Esophagus squamous epithelium (tissue), 5 donors: ENCODE data around the gene RSBN1L. TPM values are rescaled to one million over a fixed set of nuclear protein-coding genes. Genes with fewer than 3 reads are reported as not detected.

Experiments
- DNase-seq: peaks from one replicate; lab custom pipeline; 2025; lab: John Stamatoyannopoulos, UW
- H3K27ac ChIP-seq, 4 donors: fragments of 200-600 bp; sonication (generic); one replicate each; pipeline ENCODE4 v1.5.1; 2016 to 2019; ENCODE audit warnings: mild to moderate bottlenecking in 1 of 4
- H3K27me3 ChIP-seq, 4 donors: fragments of 200-600 bp; sonication (generic); 1 replicate in 3 of 4; 2 replicates in 1 of 4; pipeline versions ENCODE4 v1.5.1 to v1.6.0; 2017 to 2021; ENCODE audit warnings: antibody characterized with exemption in 1 of 4
- H3K36me3 ChIP-seq, 3 donors: fragments of 200-600 bp; sonication (generic); one replicate each; pipeline ENCODE4 v1.5.1; 2016 to 2019
- H3K4me1 ChIP-seq, 3 donors: fragments of 200-600 bp; sonication (generic); one replicate each; pipeline ENCODE4 v1.5.1; 2017 to 2019
- H3K4me3 ChIP-seq, 4 donors: fragments of 200-600 bp; sonication (generic); 1 replicate in 3 of 4; 2 replicates in 1 of 4; pipeline ENCODE4 v1.5.1; 2016 to 2019; ENCODE audit warnings: mild to moderate bottlenecking in 2 of 4, moderate library complexity in 1 of 4
- H3K9me3 ChIP-seq, 3 donors: fragments of 200-600 bp; sonication (generic); one replicate each; pipeline ENCODE4 v1.5.1; 2016 to 2019
- POLR2A ChIP-seq, 4 donors: fragments of 450-650 bp; IDR thresholded peaks; one replicate each; pipeline ENCODE4 v1.6.1; 2017; ENCODE audit warnings: antibody characterized with exemption in 4 of 4, mild to moderate bottlenecking in 4 of 4, moderate library complexity in 3 of 4
- WGBS, 2 donors: methylation state at CpG; one replicate each; pipeline ENCODE4 v1.1.5; 2018; 5-methylcytosine and 5-hydroxymethylcytosine counted together
- intact Hi-C: fragments of 100-400 bp; cut with DNase I; formaldehyde crosslinking; loops from one replicate; pipeline ENCODE4 v1.15.0; 2022
- total RNA-seq, 4 donors: library from RNA; depleted of rRNA; stranded (reverse); fragments of >200 nt; gene quantifications; one replicate each; pipeline ENCODE4 v1.1.0, GENCODE V29; 2016
- TF ChIP-seq, protein P1 (sequence below), 6 experiments: fragments of 450-650 bp in 4 of 6; fragments of 200-600 bp in 2 of 6; sonication (generic) in 2 of 6; IDR thresholded peaks; one replicate each; pipeline ENCODE4 v1.5.1; 2016 to 2019; ENCODE audit warnings: antibody characterized with exemption in 6 of 6, mild to moderate bottlenecking in 4 of 6, moderate library complexity in 4 of 6
- donor health status: DM: yes; HTN: yes; CAD: no.

The RSBN1L gene
- total RNA-seq, 4 donors from 2014 or later: 10.8 to 22.9 (median 14.1) TPM

DNA sequence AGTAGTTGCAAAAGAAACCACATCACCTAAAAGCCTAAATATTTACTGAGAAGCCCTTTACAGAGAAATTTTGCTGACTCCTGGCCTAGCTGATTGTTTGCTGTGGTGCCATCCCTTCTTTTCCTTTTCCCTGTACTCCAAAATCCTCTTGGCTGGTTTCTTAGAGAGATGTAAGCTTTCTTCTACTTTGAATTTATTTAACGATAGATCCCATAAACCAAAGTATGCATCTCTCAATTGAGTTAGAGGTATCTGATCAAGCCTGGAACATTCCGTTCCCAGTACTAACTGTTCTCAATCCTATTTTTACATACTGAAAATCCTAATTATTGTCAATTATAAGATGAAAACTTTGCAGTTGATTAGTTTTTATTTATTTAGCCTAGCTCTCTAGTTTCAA lies 95.7 kb downstream of the RSBN1L start:
- Histone ChIP-seq H3K4me1 (peaks cover 0 to 21% (median 8%) of the 10 kb centered on the region in 3 donors), H3K36me3 (peaks cover 0 to 19% (median 0%) of the 10 kb centered on the region in 3 donors), H3K9me3 (no peaks in the 10 kb centered on the region), H3K27ac (peak overlapping the region in 1 of 4 donors; percentile 7), H3K27me3 (no peaks in the 10 kb centered on the region), H3K4me3 (no peak overlapping the region)
- WGBS, 2 donors: 89% methylated on average over 2 of the region's 2 CpGs
- DNase-seq: no peak
- intact Hi-C loops: no loop called here
- TF ChIP-seq, protein P1, sequence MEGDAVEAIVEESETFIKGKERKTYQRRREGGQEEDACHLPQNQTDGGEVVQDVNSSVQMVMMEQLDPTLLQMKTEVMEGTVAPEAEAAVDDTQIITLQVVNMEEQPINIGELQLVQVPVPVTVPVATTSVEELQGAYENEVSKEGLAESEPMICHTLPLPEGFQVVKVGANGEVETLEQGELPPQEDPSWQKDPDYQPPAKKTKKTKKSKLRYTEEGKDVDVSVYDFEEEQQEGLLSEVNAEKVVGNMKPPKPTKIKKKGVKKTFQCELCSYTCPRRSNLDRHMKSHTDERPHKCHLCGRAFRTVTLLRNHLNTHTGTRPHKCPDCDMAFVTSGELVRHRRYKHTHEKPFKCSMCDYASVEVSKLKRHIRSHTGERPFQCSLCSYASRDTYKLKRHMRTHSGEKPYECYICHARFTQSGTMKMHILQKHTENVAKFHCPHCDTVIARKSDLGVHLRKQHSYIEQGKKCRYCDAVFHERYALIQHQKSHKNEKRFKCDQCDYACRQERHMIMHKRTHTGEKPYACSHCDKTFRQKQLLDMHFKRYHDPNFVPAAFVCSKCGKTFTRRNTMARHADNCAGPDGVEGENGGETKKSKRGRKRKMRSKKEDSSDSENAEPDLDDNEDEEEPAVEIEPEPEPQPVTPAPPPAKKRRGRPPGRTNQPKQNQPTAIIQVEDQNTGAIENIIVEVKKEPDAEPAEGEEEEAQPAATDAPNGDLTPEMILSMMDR (IDR thresholded peaks at IDR 0.05): no peak
- no peak for TF ChIP-seq POLR2A (IDR thresholded peaks at IDR 0.05)

DNA sequence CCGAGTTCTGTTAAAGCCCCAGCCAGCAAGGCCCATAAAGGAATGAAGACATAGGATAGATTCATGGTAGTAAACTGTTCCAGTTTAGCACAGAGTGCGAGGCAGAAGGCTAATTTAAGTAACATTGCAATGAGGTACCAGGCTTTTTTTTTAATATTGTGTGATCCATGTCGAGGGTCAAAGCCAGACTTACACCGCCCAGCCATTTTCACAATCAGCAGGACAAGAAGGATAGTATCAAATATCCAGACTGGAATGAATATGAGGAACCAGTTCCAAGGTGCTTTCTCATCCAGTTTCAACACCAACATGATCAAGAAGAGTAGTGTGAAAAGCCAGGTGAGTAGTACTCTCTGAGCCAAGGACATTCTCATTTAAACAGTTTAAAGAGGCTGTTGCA lies 97.7 kb downstream of the RSBN1L start:
- WGBS, 2 donors: 89 to 95% methylated on average over 4 of the region's 4 CpGs
- Histone ChIP-seq H3K27me3 (no peaks in the 10 kb centered on the region), H3K4me3 (no peak overlapping the region), H3K9me3 (no peaks in the 10 kb centered on the region), H3K36me3 (peaks cover 0 to 19% (median 0%) of the 10 kb centered on the region in 3 donors), H3K27ac (no peak overlapping the region), H3K4me1 (peaks cover 2 to 30% (median 11%) of the 10 kb centered on the region in 3 donors)
- intact Hi-C loops: no loop called here
- no peak for DNase-seq
- TF ChIP-seq, protein P1 (IDR thresholded peaks at IDR 0.05): no peak
- no peak for TF ChIP-seq POLR2A (IDR thresholded peaks at IDR 0.05)

DNA sequence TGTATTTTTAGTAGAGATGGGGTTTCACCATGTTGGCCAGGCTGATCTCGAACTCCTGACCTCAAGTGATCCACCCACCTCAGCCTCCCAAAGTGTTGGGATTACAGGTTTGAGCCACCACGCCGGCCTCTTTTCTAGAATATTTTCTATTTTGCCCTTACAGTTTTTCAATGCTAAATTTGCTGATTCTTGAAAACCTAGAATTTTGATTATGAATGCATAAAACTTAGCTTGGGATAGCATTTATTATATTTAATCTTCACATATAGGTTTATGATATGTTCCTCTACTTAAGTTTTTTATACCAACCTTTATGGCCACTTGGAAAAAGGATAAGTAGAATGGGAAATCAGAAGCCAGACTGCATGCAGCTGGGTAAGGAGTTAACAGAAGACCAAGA lies 99.8 kb downstream of the RSBN1L start:
- Histone ChIP-seq H3K4me3 (no peak overlapping the region), H3K9me3 (no peaks in the 10 kb centered on the region), H3K27me3 (no peaks in the 10 kb centered on the region), H3K27ac (no peak overlapping the region), H3K4me1 (peaks cover 2 to 48% (median 17%) of the 10 kb centered on the region in 3 donors), H3K36me3 (peaks cover 0 to 19% (median 0%) of the 10 kb centered on the region in 3 donors)
- no peak for DNase-seq
- intact Hi-C loops: no loop called here
- WGBS, 2 donors: 83 to 98% methylated on average over 3 of the region's 3 CpGs
- TF ChIP-seq POLR2A (IDR thresholded peaks at IDR 0.05): no peak
- TF ChIP-seq, protein P1 (IDR thresholded peaks at IDR 0.05): no peak

DNA sequence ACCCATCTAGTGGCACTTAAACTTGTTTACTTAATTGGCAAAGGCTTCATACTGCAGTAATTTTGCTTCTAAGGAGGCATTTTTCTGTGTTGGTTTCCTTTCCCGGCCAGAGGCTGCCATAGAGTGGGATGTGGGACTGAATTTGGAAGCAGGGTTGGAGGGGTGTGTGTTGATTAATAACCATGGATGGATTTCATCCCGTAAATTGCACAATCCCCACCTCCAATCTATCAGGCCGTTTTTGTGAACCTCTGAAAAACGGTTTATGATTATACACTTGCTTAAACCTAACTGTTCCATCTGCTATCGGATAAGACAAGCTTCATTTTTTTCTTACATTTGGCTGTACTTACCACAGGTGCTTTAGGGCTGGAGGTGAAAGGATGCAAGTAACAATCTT lies 100.7 kb downstream of the RSBN1L start:
- Histone ChIP-seq H3K27ac (peak overlapping the region in 2 of 4 donors; percentile 95 to 96), H3K36me3 (peaks cover 0 to 19% (median 0%) of the 10 kb centered on the region in 3 donors), H3K4me3 (peak overlapping the region; percentile 66 to 96 (median 87)), H3K9me3 (no peaks in the 10 kb centered on the region), H3K4me1 (peaks cover 2 to 54% (median 17%) of the 10 kb centered on the region in 3 donors), H3K27me3 (no peaks in the 10 kb centered on the region)
- DNase-seq: no peak
- 19 to 24% methylated on average over 5 of the region's 5 CpGs for WGBS, 2 donors
- intact Hi-C loops: no loop called here
- no peak for TF ChIP-seq POLR2A (IDR thresholded peaks at IDR 0.05)
- TF ChIP-seq, protein P1 (IDR thresholded peaks at IDR 0.05): no peak

DNA sequence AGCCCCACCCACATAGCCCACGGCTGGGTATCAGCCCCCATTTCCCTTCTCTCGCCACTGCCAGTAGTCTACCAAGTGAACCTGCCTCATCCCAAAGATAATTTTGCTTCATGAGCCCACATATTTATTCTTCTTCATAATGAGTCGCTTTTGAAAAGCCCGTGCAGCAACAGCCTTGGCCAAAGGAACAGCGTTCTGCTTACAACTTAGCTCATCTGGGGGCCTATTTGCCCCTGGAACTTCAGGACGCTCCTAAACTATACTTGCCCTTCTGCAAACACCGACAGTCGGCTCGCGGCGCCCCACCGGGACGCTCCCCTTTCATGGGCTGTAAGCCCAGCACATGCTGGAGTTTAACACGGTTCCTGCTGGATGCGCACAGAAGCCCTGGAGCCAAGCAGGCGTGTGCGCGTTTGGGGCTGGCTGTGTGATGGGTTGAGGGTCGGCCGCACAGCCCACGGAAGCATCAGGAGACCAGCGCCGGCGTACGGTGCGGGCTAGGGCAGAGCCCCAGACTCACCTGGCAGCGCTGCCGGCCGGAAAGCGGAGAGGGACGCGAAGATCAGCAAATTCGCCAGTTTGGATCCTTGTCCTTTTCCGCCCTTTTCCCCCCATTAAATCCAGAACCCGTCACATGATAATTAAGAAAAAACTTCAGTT lies 101.6 kb downstream of the RSBN1L start:
- DNase-seq: no peak
- no peaks in the 10 kb centered on the region for H3K9me3 ChIP-seq
- no peaks in the 10 kb centered on the region for H3K27me3 ChIP-seq
- peaks cover 2 to 63% (median 17%) of the 10 kb centered on the region in 3 donors for H3K4me1 ChIP-seq
- 1 to 2% methylated on average over 9 to 11 of the region's 35 CpGs for WGBS, 2 donors
- TF ChIP-seq POLR2A (IDR thresholded peaks at IDR 0.05): peak in 1 of 4 donors; percentile 2
- TF ChIP-seq, protein P1 (IDR thresholded peaks at IDR 0.05): no peak
- H3K27ac ChIP-seq: peak overlapping the region; percentile 90 to 96 (median 94)
- H3K4me3 ChIP-seq: peak overlapping the region; percentile 66 to 96 (median 87)
- H3K36me3 ChIP-seq: peaks cover 0 to 19% (median 0%) of the 10 kb centered on the region in 3 donors
- intact Hi-C loops: no loop called here
